A549 (cell line): ENCODE measurements around the gene CD300C. TPM values are rescaled to one million over a fixed set of nuclear protein-coding genes. Genes with fewer than 3 reads are reported as not detected.
A peak's percentile ranks its signal among the peaks of the same experiment; 100 is the strongest.
"Not testable (repeated sequence)": the region's sequence is repeated elsewhere in the genome, so short reads cannot be mapped to it uniquely, and the experiment has no call there.

Experiments
- ATAC-seq, 2 experiments: fragments of 200-7000 bp in 1 of 2; fragments of >200 bp in 1 of 2; cut with Nextera tagmentation in 1 of 2; cut with Tn5 transposase in 1 of 2; 3 replicates each; pipeline versions ENCODE4 v1.8.0 to v1.9.1; 2018 to 2020; ENCODE audit warnings: mild to moderate bottlenecking in 1 of 2, moderate library complexity in 1 of 2
- CTCF ChIA-PET: fragments of 300-600 bp; sonication (Branson Sonifier 250); formaldehyde crosslinking; extraction: SDS; loops from one replicate; lab custom pipeline; 2021; ENCODE audit warnings: antibody characterized with exemption, inconsistent platforms; lab: Yijun Ruan, JAX
- POLR2A ChIA-PET: fragments of 350-600 bp; formaldehyde crosslinking; extraction: SDS; loops from one replicate; lab custom pipeline; 2021; ENCODE audit warnings: antibody characterized with exemption, inconsistent platforms; lab: Yijun Ruan, JAX
- DNase-seq, 2 experiments: peaks; one replicate each; pipeline versions ENCODE4 v3.0.0 to v3.0.0-alpha.2; 2011 to 2016; ENCODE audit warnings: low read depth in 1 of 2, low spot score in 1 of 2
- FAIRE-seq: peaks from 2 replicates; lab custom pipeline; 2011; peaks lifted over from hg19 to GRCh38; lab: Jason Lieb, UNC
- H3K27ac ChIP-seq, 2 experiments: fragments of >200 bp; sonication (Bioruptor Twin); formaldehyde crosslinking; 3 replicates each; pipeline ENCODE4 v1.5.1; 2016 to 2017
- H3K4me1 ChIP-seq: fragments of >200 bp; sonication (Bioruptor Twin); formaldehyde crosslinking; 3 replicates; pipeline ENCODE4 v1.6.1; 2016
- H3K4me2 ChIP-seq: fragments of >200 bp; sonication (Bioruptor Twin); formaldehyde crosslinking; 3 replicates; pipeline ENCODE4 v1.6.1; 2016
- H3K4me3 ChIP-seq: fragments of >200 bp; sonication (Bioruptor Twin); formaldehyde crosslinking; 3 replicates; pipeline ENCODE4 v1.5.1; 2016
- H3K9me3 ChIP-seq: fragments of >200 bp; sonication (Bioruptor Twin); formaldehyde crosslinking; 3 replicates; pipeline ENCODE4 v1.6.1; 2016
- CBX8 ChIP-seq: fragments of 200-600 bp; sonication (generic); IDR thresholded peaks from 2 replicates; pipeline ENCODE4 v1.6.1; 2016
- CEBPB ChIP-seq, 2 experiments: fragments of >200 bp in 1 of 2; sonication (Bioruptor Twin) in 1 of 2; formaldehyde crosslinking in 1 of 2; IDR thresholded peaks; 2 replicates each; pipeline ENCODE4 v1.6.1; 2012 to 2016
- CHD2 ChIP-seq: fragments of 150-350 bp; IDR thresholded peaks from 2 replicates; pipeline ENCODE4 v1.6.1; 2014; ENCODE audit warnings: low read length; ENCODE audit not compliant: partially characterized antibody
- ESRRA ChIP-seq: fragments of 150-350 bp; IDR thresholded peaks from 2 replicates; pipeline ENCODE4 v1.6.1; 2014; ENCODE audit warnings: mild to moderate bottlenecking, low read length, borderline replicate concordance
- GATA3 ChIP-seq: IDR thresholded peaks from 2 replicates; pipeline ENCODE4 v1.6.1; 2012; ENCODE audit warnings: borderline replicate concordance
- HOXB5 ChIP-seq: fragments of 250-450 bp; sonication (Bioruptor Pico); IDR thresholded peaks from 2 replicates; pipeline ENCODE4 v1.5.0; 2020; ENCODE audit warnings: mild to moderate bottlenecking, moderate library complexity
- JUN ChIP-seq, 2 experiments: fragments of >200 bp; sonication (Bioruptor Twin); formaldehyde crosslinking; IDR thresholded peaks; 2 replicates in 1 of 2; 3 replicates in 1 of 2; pipeline ENCODE4 v1.6.1; 2016 to 2017
- JUNB ChIP-seq: fragments of >200 bp; sonication (Bioruptor Twin); formaldehyde crosslinking; IDR thresholded peaks from 2 replicates; pipeline ENCODE4 v1.6.1; 2016
- MAFK ChIP-seq: fragments of 450-650 bp; IDR thresholded peaks from 2 replicates; pipeline ENCODE4 v1.6.1; 2014; ENCODE audit not compliant: partially characterized antibody
- MYC ChIP-seq: IDR thresholded peaks from 2 replicates; pipeline ENCODE4 v1.6.1; 2012; ENCODE audit warnings: mild to moderate bottlenecking, inconsistent platforms, low read length, improper control_type of control experiment, borderline replicate concordance
- SMC3 ChIP-seq: fragments of >200 bp; sonication (Bioruptor Twin); formaldehyde crosslinking; IDR thresholded peaks from 3 replicates; pipeline ENCODE4 v1.6.1; 2018; ENCODE audit warnings: inconsistent platforms
- ZC3H11A ChIP-seq: fragments of 450-650 bp; IDR thresholded peaks from 2 replicates; pipeline ENCODE4 v1.6.1; 2014; ENCODE audit warnings: antibody characterized with exemption, mild to moderate bottlenecking
- ZNF302 ChIP-seq: fragments of 250-450 bp; sonication (Bioruptor Pico); IDR thresholded peaks from 2 replicates; pipeline ENCODE4 v1.9.0; 2021; ENCODE audit warnings: inconsistent platforms, mild to moderate bottlenecking, moderate library complexity
- WGBS: methylation state at CpG from one replicate; pipeline ENCODE4 v1.1.6; 2017; ENCODE audit errors: missing lambda C conversion rate; 5-methylcytosine and 5-hydroxymethylcytosine counted together
- polyA plus RNA-seq, 4 experiments: library from polyadenylated mRNA; depleted of rRNA in 3 of 4; stranded (reverse); fragments of >200 nt; fragmentation: RNase III in 1 of 4; extraction: RNeasy Plus Mini Kit Qiagen cat#74134 plus additional on column Dnase treatment in 1 of 4; gene quantifications; 2 replicates in 3 of 4; 3 replicates in 1 of 4; pipeline ENCODE4 v1.2.3, GENCODE V29; 2011 to 2017
- TF ChIP-seq, protein P1 (sequence below): fragments of 150-350 bp; IDR thresholded peaks from 2 replicates; pipeline ENCODE4 v1.6.1; 2014; ENCODE audit warnings: low read depth, mild to moderate bottlenecking, low read length

CD300C gene
- polyA plus RNA-seq, 2 of the 4 experiments (the other 2 are of a cell fraction) = not detected

- TF ChIP-seq, protein P1, sequence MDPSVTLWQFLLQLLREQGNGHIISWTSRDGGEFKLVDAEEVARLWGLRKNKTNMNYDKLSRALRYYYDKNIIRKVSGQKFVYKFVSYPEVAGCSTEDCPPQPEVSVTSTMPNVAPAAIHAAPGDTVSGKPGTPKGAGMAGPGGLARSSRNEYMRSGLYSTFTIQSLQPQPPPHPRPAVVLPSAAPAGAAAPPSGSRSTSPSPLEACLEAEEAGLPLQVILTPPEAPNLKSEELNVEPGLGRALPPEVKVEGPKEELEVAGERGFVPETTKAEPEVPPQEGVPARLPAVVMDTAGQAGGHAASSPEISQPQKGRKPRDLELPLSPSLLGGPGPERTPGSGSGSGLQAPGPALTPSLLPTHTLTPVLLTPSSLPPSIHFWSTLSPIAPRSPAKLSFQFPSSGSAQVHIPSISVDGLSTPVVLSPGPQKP = no peak
- no peak for TF ChIP-seq ZC3H11A
- no peak for TF ChIP-seq CBX8
- TF ChIP-seq JUN (IDR thresholded peaks at IDR 0.05) = no peak
Measured at GRCh38 chr17:74574489-74575142, 28.7 kb upstream of the CD300C start (continued).

- DNase-seq, POLR2A ChIA-PET, H3K4me3 ChIP-seq, ATAC-seq, FAIRE-seq, H3K9me3 ChIP-seq, H3K4me2 ChIP-seq, H3K27ac ChIP-seq: not testable (repeated sequence)
- peaks cover 20% of the 10 kb centered on the region for H3K4me1 ChIP-seq
- CTCF ChIA-PET = interaction anchor here (0.9 to 4.8 kb wide), 6 partner anchors 16 to 162 kb away, joined by 3 to 25 read pairs (median 6); partner anchors contain the start of gene CD300LD
Measured at GRCh38 chr17:74573635-74574034, 27.7 kb upstream of the CD300C start.

DNA sequence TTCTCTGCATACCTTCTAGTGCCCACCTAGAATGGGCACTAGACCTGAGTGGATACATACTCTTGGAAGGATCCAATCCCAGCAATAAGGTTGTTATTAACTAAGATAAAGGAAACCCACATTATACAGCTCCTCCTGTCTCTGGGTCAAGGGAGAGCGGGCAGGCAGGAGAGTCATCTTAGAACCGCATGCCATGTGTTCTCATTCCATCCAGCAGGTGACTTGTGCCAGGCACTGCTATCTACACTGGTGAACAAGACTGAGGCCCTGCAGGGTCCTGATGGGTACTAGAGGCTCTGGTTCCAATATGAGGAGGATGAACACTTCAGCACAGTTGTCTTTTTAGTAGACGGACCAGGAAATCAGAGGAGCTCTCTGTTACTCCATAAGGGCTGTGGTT lies 27.3 kb upstream of the CD300C start:
- Histone ChIP-seq H3K9me3 (no peaks in the 10 kb centered on the region; the same call in 2 of the 3 replicates), H3K4me3 (no peak overlapping the region), H3K4me2 (no peak overlapping the region), H3K27ac (no peak overlapping the region; a peak in 1 of 6 replicates), H3K4me1 (peaks cover 24% of the 10 kb centered on the region)
- 80% methylated on average over 3 of the region's 3 CpGs for WGBS
- ATAC-seq (peak; percentile 9 to 32; a peak in 2 of 6 replicates), DNase-seq (peak in 1 of 2 experiments; percentile 46), FAIRE-seq (no peak)
- ChIA-PET POLR2A (no interaction called here), CTCF (interaction anchor here (0.7 to 4.8 kb wide), 9 partner anchors 10 to 163 kb away, joined by 3 to 25 read pairs (median 3); partner anchors contain the start of gene CD300LD)
- TF ChIP-seq MYC (no peak), JUN (IDR thresholded peaks at IDR 0.05) (no peak), ESRRA (no peak), CEBPB (IDR thresholded peaks at IDR 0.05) (no peak), HOXB5 (CRISPR knock-in tag) (no peak), ZC3H11A (no peak), SMC3 (no peak), GATA3 (no peak), ZNF302 (no peak)

DNA sequence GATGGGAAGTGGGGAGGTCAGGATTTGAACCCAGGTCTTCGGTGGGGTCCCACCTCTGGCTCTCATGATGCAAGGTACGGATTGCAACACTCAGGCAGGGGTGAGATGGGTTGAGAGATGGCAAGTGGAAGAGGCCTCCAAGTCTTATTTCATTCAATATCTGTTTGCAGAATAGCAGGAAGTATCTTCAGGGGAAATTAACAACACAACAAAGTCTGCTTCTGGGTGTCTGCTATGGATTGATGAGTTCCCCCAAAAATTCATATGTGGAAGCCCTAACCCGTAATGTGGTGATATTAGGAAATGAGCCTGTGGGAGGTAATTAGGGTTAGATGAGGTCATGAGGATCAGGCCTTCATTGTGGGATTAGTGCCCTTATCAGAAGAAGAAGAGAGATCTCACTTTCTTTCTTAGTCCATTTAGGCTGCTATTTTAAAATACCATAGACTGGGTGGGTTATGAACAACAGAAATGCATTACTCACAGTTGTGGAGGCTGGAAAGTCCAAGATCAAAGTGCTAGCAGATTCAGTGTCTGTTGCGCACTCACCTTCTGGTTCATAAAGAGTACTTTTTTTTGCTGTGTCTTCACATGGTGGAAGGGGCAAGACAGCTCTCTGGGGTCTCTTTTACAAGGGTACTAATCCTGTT lies 25.8 kb upstream of the CD300C start:
- 67% methylated on average over 4 of the region's 4 CpGs for WGBS

More for the DNA sequence above, 25.8 kb upstream of the CD300C start:
- ATAC-seq (no peak), DNase-seq (no peak), FAIRE-seq (no peak)
- H3K4me1 ChIP-seq = peaks cover 27% of the 10 kb centered on the region
- H3K27ac ChIP-seq = peak overlapping the region in 1 of 2 experiments; percentile 90; a peak in 3 of 6 replicates
- TF ChIP-seq ZC3H11A = no peak
- no peak for TF ChIP-seq MAFK
- TF ChIP-seq JUNB = no peak
- TF ChIP-seq CHD2 = no peak
- no peaks in the 10 kb centered on the region; the same call in 2 of the 3 replicates for H3K9me3 ChIP-seq
- no peak overlapping the region for H3K4me3 ChIP-seq
- POLR2A ChIA-PET = no interaction called here
- CTCF ChIA-PET = interaction anchor here (1.0 to 3.0 kb wide), 4 partner anchors 30 to 167 kb away, joined by 3 to 28 read pairs (median 5); partner anchors contain the start of gene RAB37
- no peak overlapping the region for H3K4me2 ChIP-seq
